HG03139 (cell line): ENCODE measurements around the gene SMPD2.
"Not testable (repeated sequence)": the region's sequence is repeated elsewhere in the genome, so short reads cannot be mapped to it uniquely, and the experiment has no call there.

ENCODE experiments used
- ATAC-seq: cut with Tn5 transposase; IDR thresholded peaks from one replicate; pipeline ENCODE4 v1.9.1; 2021; ENCODE audit not compliant: unreplicated experiment

Gene SMPD2

DNA sequence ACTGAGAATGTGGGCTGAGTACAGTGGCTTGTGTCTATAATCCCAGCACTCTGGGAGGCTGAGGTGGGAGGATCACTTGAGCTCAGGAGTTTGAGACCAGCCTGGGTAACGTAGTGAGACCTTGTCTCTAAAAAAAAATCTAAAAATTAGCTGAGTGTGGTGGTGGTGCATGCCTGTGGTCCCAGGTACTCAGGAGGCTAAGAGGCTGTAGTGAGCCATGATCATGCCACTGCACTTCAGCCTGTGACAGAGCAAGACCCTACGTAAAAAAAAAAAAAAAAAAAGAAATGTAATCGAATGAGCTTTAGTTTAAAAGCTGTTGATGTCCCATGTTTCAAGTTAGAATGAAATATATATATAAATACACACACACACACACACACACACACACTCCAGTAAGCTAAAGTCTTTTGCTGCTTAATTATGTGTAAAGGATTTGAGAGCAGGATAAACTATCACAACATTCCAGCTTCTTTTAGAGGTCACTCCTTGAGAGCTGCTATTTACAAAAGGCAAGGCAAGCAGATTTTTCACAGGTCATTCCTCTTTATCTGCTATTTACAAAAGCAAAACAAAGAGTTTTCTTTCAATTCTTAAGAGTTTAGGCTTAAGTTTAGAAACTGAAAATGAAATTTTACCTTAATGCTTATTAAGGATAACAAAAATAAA, 19.8 kb downstream of the SMPD2 start:
- ATAC-seq = no peak

DNA sequence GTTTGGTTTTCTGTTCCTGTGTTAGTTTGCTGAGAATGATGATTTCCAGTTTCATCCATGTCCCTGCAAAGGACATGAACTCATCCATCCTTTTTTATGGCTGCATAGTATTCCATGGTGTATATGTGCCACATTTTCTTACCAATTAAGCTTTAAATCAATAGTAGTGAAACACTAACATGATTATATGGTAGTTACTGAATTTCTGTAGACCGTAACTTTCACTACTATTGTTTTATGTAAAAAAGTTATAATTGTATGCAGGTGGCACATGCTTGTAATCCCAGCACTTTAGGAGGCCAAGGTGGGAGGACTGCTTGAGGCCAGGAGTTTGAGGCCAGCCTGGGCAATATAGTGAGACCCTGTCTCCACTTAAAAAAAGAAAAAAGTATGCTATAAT, 20.7 kb downstream of the SMPD2 start:
- ATAC-seq = not testable (repeated sequence)

DNA sequence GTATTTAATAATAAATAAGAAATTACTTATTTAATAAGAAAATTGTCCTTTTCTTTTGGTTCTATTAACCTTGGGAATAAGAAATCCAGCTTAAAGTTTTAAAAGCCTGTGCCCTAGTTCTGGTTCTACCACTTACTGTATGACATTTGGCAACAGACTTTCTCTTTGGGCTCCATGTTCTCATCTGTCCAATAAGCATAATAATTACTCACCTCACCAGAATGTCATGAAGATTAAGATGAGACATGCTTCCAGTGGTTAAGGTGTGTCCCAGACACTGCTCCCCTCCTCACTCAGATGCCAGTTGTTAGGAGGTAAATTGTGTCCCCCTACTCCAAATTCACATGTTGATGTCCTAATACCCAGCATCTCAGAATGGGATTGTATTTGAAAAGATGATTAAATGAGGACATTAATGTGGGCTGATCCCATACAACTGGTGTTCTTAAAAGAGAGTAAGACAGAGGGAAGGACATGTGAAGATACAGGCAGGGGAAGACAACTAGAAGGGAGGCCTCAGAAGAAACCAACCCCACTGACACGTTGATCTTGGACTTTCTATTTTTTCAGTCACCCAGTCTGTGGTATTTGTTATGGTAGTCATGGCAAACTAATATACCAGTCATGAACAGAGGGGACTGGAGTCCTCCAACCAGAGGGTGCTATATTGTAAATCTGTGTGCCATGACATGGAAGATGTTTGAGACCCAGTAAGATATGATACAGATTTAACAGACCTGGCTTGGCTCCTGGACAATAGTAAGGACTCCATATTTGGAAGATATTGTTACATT, 21.4 kb downstream of the SMPD2 start:
- no peak for ATAC-seq

DNA sequence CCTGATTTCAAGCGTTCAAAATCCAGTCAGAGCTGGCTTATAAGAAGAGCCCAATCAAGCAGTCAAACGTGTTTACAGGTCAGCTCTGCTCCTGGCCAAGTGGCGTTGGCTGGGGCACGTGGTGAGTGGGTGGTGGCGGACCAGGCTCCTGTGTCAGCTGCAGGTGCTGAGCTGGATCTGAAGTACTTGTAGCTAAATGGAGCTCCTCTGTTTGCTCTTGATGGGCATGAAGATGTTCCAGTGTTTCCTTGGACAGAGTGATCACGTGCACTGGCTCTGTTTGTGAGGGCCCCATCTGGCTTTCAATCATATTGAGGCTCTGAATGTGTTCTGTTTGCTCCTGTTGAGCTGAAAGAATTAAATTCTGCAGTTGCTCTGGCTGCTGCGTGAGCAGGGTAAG, 25.2 kb downstream of the SMPD2 start:
- no peak for ATAC-seq

DNA sequence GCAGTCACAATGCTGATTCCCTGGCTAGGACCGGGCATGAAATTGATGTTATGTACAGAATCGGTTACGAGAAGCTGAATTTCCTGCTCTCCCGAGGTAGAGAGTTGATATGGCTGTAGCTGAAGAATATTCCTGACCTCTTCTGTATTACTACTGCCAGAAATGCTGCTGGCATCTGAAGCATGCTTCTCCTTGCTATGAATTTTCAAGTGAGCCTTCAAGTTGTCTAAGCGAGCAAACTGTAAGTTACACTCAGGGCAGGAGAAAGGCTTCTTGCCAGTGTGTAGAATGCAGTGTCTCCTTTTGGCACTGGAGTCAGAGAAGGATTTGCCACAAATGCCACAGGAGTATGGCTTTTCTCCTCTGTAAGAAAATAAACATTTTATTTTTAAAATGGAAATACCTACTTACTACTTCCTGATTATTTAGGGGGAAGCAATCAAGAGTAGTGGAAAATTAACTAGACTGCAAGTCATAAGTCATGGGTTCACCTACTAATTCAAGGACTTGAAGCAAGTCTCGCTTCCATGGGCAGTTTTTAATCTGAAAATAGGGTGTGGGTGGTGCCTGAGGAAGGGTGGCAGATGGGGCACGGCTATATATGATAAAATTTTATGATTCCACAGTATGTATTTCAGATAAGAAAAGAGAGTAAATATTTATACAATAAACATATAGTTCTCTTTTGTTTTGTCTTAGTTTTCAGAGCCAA, 25.8 kb downstream of the SMPD2 start:
- no peak for ATAC-seq

DNA sequence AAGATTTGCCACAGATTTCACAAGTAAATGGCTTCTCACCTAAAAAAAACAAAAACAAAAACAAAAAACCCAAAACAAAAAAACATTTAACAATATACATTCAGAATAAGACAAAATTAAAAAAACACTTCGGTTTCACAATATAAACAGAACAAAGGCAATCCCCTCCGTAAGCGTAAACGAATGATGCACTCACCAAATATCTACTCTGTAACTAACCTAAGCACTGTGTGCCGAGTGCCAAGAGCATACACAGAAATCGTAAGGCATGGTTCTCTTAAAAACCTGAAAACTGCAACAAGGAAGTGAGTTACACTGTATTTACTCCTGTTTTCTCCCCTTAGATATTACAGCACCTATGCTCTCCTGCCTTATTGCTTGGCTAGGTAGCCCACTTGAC, 27.2 kb downstream of the SMPD2 start:
- no peak for ATAC-seq

DNA sequence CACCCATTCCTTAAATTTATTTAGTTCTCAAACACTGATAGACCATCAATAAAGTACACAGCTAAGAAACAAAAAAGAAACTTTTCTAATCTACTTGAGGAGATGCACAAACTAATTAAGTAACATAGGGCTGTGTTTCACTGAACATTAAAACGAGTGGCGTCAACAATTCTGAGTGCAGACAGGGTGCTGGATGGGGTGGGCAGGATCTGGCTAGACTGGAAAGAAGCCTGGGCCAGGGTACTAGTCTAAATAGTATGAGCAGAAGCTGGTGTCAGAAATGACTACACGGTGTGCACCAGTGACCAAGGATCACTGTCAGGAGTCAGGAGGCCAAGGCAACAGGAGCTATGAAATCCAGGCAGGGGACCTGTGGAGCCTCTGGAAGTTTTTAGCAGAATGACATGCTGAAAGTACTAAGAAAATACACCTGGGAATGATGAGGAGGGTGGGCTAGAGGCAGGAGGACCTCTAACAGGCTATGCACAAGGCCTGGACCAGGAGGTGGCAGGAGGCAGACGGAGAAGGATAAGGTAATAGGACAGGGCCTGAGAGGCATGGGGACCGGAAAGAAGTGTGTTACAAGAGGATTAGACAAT, 29.2 kb downstream of the SMPD2 start:
- no peak for ATAC-seq

DNA sequence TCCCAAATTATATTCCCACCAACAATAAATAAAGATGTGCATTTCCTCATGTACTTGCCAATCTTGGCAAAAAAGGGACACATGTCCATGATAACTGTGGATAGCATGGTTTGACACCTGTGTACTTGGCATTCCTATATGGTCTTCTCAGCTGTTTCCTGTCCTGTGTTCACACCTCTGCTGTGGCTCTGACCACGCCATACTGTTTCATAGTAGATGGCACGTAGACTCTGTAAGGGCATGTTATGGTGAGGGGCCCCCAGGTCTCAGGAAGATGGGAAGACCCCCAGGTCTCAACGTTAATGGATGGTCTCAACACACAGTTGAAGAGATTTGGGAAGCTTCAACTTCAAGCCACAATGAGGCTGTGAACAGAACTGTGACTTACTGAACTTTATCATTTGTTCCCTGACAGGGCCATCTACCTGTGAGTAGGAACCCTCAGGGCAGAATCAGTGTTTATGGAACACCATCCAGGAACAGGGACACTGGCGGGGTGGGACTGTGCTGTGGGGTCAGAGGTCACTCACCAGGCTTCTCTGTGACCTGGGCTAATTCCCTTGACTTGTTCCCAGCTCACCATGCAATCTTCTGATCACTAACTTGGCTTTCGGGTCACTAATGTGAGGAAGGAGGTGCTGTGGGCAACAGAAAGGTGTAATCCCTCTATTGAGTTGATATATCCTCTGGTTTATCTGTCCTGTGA, 30.7 kb downstream of the SMPD2 start:
- no peak for ATAC-seq

DNA sequence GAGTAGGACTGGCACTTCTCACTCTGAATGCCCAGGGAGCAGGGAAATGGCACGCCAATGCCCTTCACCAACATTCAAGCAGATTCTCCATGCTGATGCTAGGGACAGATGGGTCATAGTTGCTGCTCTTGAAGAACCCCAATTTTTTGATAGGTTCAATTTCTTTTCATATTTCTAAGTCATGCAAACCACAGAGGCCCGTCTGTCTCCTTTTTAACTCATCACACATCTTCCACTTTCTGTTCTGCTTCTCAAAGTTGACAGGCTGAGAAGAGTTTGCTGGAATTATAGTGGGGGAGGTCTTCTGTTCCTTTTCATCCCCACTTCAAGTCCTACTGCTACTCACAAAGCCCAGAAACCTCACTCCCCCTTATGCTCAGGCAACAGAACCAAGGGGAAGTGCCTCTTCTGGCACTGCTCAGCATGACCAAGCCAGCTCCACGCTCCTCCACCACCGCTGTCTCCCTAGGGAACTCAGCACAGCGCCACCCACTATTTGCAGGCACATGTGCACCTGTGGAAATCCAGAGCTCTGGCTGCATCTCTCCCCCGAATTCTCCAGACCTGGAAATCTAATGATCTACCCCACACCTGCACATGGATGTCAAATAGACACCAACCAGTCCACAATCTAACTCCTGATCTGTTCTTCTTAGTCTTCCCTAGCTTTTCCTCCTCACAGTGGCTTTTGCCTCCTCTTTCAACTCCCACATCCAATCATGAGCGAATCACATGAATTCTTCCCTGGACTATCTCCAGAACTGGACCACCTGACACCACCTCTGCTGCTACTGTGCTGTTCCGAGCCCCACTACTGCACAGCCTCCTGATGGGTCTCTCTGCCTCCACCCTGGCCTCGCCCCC, 31.8 kb downstream of the SMPD2 start:
- ATAC-seq = peak; percentile 51

DNA sequence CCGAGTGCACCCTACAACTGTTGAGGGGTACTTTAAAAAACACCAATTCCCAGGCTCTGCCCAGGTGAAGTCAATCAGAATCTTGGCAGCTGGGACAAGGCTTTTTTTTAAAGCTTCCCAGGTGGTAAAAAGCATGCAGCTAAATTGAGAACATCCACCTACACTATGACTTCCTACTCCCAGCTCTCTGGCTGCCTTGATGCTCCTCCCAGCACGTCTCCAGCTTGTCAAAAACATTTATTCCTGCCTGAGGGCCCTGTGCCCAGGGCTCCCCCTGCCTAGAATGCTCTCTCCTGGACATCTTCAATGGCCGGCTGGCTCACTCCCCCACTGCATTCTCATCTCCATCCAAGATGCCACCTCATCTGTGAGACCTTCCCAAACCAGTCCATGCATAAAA, 32.6 kb downstream of the SMPD2 start:
- ATAC-seq = no peak

DNA sequence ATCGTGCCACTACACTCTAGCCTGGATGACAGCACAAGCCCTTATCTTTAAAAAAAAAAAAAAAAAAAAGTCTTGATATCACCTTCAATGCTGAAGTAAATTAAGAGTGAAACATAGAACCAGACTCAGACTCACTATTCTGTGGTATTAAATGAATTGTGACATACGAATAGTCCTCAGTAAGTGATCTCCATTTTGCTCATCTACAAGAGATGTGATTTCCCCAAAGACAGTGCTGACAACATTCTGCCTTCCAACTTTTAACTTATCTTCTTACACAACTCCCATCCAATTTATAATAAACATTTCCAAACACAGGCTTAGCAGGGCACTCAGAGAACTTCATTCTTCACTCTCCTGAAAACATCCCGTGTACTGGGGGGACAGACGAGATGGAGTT, 34.5 kb downstream of the SMPD2 start:
- no peak for ATAC-seq

DNA sequence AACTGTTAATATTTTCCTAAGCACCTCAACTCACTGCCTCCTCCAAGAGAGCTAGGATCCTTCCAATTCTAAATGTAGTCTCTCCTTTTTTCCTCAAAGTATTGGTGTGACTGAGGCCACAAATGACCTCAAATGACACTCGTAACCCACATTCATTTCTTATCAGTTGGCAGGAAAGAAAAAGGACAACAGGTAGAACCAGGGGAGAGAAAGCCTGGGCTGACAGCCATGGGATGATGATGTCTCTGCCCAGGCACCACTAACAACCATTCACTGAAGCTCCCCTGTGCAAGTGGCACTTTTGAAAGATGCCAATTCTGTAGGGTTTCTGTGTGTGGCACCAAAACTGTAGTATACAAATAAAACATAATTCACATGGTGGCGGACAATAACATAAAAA, 35.1 kb downstream of the SMPD2 start:
- ATAC-seq = no peak

DNA sequence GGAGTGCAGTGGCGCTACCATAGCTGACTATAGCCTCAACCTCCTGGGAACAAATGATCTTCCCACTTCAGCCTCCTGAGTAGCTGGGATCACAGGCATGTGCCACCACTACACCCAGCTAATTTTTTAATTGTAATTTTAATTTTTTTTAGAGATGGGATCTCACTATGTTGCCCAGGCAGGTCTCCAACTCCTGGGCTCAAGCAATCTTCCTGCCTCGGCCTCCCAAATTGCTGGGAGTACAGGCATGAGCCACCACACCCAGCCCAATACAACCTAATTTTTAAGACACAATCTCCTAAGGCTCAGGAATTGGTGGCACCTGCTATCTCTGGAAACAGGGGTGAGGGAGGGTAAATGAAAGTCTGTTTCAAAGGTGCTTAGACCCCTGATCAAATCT, 36.7 kb downstream of the SMPD2 start:
- ATAC-seq = no peak

DNA sequence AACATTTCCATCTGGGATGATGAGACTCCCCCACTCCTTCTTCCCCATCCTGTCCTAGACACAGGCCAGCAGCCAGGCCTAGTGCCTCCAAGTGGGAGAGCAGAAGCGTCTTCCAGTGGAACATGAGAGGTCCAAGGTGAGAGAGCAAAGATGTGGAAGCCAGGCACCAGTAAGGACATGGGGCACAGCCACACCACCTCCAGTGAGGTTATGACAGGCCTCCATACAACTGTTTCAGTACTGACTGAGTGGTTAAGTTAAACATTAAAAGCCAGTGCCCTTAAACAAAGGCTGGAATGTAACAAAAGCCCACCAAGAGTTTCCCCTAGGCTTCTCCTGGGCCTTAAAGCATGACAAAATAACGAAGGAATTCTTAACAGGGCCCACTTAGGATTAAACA, 37.2 kb downstream of the SMPD2 start:
- no peak for ATAC-seq

DNA sequence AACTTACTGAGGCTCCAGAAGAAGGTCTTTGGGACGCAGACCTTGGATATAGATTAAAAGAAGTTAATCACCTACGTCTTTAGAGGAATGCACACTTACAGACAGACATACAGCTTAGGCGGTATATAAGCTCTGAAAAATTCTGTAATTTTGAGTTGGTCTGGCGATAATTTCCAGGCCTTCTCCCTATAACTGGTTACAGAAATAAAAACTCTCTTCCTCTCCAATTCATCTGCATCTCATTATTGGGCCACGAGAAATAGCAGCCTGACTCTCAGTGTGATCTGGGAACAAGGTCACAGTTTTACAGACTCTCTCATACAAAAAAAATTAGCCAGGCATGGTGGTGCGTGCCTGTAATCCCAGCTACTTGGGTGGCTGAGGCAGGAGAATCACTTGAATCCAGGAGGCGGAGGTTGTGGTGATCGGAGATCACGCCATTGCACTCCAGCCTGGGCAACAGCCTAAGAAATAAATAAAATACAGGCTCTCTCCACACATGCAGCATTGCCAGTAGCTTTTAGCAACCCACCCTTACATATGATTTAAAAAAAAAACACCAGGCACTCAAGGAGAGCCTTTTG, 37.8 kb downstream of the SMPD2 start:
- no peak for ATAC-seq

DNA sequence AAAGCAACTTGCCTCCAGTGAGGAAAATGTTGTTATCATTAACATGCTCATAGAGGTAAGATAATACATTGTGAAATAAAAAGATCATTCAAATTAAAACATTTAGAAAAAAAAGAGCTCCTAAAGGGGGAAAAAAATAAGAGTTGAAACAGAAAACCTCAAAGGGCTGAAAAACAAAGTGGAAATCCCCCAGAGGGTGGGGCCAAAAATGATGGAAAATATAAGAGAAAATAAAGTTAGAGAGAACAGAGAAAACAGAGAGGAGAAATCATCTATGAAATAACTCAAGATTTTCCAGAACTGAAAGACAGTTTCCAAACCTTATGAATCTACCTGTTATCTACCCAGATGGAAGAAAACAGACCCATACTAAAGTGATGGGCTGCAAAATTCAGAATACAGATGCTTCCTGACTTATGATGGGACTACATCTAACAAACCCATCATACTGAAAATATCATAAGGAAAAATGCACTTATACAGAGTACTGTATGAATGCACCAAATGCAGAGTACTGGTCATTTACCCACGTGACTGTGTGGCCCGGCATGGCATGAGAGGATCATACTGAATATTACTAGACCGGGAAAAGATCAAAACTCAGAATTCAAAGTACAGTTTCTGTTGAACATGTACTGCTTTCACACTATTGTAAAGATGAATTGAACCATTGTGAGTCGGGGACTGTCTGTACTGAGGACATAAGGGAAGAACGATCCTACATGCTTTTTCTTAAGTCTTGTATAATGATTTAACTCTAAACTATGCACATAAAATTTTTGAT, 38.5 kb downstream of the SMPD2 start:
- ATAC-seq = no peak

DNA sequence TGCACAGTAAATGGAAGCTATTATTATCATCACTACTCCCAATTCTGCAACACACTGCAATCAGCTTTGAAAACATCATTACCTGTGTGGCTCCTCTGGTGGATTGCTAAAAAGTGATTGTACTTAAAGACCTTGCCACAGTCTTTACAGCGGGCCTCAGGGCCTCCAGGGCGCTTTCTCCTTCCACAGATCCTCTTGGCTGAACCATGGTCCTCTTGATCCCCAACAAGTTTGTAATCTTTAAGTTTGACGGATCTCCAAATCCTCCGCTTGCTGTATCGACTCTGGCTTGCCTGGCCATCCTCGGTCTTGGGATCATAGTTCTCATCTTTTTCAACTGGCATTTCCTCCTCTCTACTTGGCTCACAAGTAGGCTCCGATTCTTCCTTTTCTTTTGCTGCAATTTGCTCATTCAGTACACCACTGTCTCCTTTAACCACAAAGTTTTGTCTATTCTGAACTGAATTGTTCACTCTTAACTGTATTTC, 40.5 kb downstream of the SMPD2 start:
- no peak for ATAC-seq

DNA sequence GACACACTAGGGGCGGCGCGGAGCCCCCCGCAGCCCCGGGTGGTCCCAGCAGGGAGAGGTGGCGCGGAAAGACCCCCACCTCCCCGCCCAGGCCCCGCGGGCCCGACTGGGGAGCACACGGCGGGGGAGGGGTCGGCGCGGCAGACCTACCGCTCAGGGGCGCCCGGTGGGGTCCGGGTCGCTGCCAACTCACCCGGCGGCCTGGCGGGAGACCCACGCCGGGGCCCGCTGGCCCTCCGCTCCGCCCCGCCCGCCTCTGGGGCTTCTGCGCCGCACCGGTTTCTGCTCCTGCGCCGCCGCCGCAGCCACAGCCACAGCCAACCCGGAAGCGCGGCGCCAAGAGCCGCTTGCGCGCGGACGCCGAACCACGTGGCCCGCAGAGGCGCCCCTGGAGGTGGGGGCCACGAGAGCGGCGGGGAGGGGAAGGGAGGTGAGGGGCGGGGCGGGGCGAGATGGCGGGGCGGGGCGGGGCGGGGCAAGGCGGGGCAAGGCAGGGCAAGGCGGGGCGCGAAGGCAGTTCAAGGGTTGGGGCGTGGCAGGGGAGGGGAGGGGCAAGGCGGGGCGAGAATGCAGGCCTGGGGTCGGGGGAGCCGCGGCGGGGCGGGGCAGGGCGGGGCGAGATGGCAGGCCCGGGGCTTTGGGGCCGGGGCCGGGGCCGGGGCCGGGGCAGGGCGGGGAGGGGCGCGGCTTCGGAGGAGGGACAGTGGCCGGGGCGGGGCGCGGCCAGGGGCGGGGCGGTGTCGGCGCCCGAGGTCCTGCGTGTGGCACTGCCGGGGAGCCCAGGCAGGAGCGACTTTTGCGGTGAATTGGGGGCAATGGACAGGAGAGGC, 42.6 kb downstream of the SMPD2 start, which contains the start of gene ZBTB24:
Gene ZBTB24 (minus strand): TSS at position 315 of the 830 bp plus-strand sequence. CDS start 1,193 bp downstream, outside the sequence.
- peak; percentile 80 for ATAC-seq
